Mesenchymal stem cell (in vitro differentiated cells and primary cell): Measurements from ENCODE around the gene GYPC.

Source experiments
- DNase-seq: peaks from one replicate; pipeline ENCODE4 v3.0.0-alpha.2; 2013
- H2AFZ ChIP-seq: one replicate; pipeline ENCODE4 v1.6.1; 2013; ENCODE audit warnings: low read depth, mild to moderate bottlenecking, control low read depth, inconsistent platforms, low read length, moderate library complexity
- H2AK5ac ChIP-seq: 2 replicates; pipeline ENCODE4 v1.6.1; 2013; ENCODE audit warnings: low read length, moderate library complexity, mild to moderate bottlenecking, inconsistent platforms; ENCODE audit not compliant: severe bottlenecking
- H2BK120ac ChIP-seq: one replicate; pipeline ENCODE4 v1.6.1; 2013; ENCODE audit warnings: low read depth, mild to moderate bottlenecking, inconsistent platforms, low read length, moderate library complexity
- H2BK12ac ChIP-seq, 2 experiments: one replicate each; pipeline ENCODE4 v1.6.1; 2013; ENCODE audit warnings: inconsistent platforms in 2 of 2, low read length in 2 of 2, mild to moderate bottlenecking in 2 of 2, moderate library complexity in 2 of 2, control low read depth in 1 of 2
- H2BK15ac ChIP-seq: one replicate; pipeline ENCODE4 v1.6.1; 2013; ENCODE audit warnings: mild to moderate bottlenecking, low read depth, inconsistent platforms; ENCODE audit not compliant: poor library complexity, severe bottlenecking
- H2BK5ac ChIP-seq: 2 replicates; pipeline ENCODE4 v1.6.1; 2013; ENCODE audit warnings: low read depth, mild to moderate bottlenecking, low read length, control low read depth, inconsistent platforms; ENCODE audit not compliant: poor library complexity, severe bottlenecking
- H3K14ac ChIP-seq, 2 experiments: one replicate each; pipeline ENCODE4 v1.6.1; 2013; ENCODE audit warnings: inconsistent platforms in 2 of 2, low read length in 2 of 2, control low read depth in 1 of 2, mild to moderate bottlenecking in 1 of 2, moderate library complexity in 1 of 2
- H3K18ac ChIP-seq, 2 experiments: one replicate each; pipeline ENCODE4 v1.6.1; 2013; ENCODE audit warnings: inconsistent platforms in 2 of 2, low read length in 2 of 2, control low read depth in 1 of 2, low read depth in 1 of 2, mild to moderate bottlenecking in 1 of 2
- H3K23ac ChIP-seq, 2 experiments: one replicate each; pipeline ENCODE4 v1.6.1; 2013; ENCODE audit warnings: inconsistent platforms in 2 of 2, low read length in 2 of 2, mild to moderate bottlenecking in 2 of 2, moderate library complexity in 2 of 2, control low read depth in 1 of 2
- H3K27ac ChIP-seq: 2 replicates; pipeline ENCODE4 v1.5.1; 2013; ENCODE audit warnings: mild to moderate bottlenecking, moderate library complexity, low read length, control low read depth, inconsistent platforms; ENCODE audit not compliant: poor library complexity, severe bottlenecking
- H3K27me3 ChIP-seq, 2 experiments: 2 replicates each; pipeline versions ENCODE4 v1.6.1 to v1.7.0; 2013; ENCODE audit warnings: low read length in 2 of 2, mild to moderate bottlenecking in 2 of 2, moderate library complexity in 2 of 2, control low read depth in 1 of 2, inconsistent platforms in 1 of 2; ENCODE audit not compliant: control insufficient read depth in 1 of 2, insufficient read depth in 1 of 2
- H3K36me3 ChIP-seq, 2 experiments: 2 replicates each; pipeline versions ENCODE4 v1.6.1 to v1.7.0; 2013; ENCODE audit warnings: low read length in 2 of 2, control low read depth in 1 of 2, inconsistent platforms in 1 of 2, low read depth in 1 of 2, mild to moderate bottlenecking in 1 of 2; ENCODE audit not compliant: insufficient read depth in 2 of 2, control insufficient read depth in 1 of 2
- H3K4ac ChIP-seq, 2 experiments: one replicate each; pipeline ENCODE4 v1.6.1; 2013; ENCODE audit warnings: inconsistent platforms in 2 of 2, low read length in 2 of 2, mild to moderate bottlenecking in 2 of 2, moderate library complexity in 2 of 2, control low read depth in 1 of 2, low read depth in 1 of 2
- H3K4me1 ChIP-seq: 2 replicates; pipeline ENCODE4 v1.6.1; 2013; ENCODE audit warnings: low read depth, low read length, control low read depth; ENCODE audit not compliant: control insufficient read depth, insufficient read depth
- H3K4me2 ChIP-seq: 2 replicates; pipeline ENCODE4 v1.6.1; 2013; ENCODE audit warnings: low read length, mild to moderate bottlenecking, inconsistent platforms; ENCODE audit not compliant: poor library complexity, severe bottlenecking
- H3K4me3 ChIP-seq, 2 experiments: 2 replicates each; pipeline versions ENCODE4 v1.5.1 to v1.7.0; 2013; ENCODE audit warnings: low read length in 2 of 2, mild to moderate bottlenecking in 2 of 2, control low read depth in 1 of 2, low read depth in 1 of 2; ENCODE audit not compliant: insufficient read depth in 1 of 2
- H3K79me1 ChIP-seq: replicated peaks from 2 replicates; pipeline ENCODE4 v1.6.1; 2013; ENCODE audit warnings: mild to moderate bottlenecking, control low read depth, low read length, inconsistent platforms; ENCODE audit not compliant: poor library complexity, severe bottlenecking
- H3K9ac ChIP-seq: 2 replicates; pipeline ENCODE4 v1.7.0; 2013; ENCODE audit warnings: mild to moderate bottlenecking, low read length, moderate library complexity
- H3K9me3 ChIP-seq: 2 replicates; pipeline ENCODE4 v1.7.0; 2013; ENCODE audit warnings: mild to moderate bottlenecking, low read length; ENCODE audit not compliant: control insufficient read depth
- H4K8ac ChIP-seq: one replicate; pipeline ENCODE4 v1.6.1; 2013; ENCODE audit warnings: inconsistent platforms, mild to moderate bottlenecking, low read length, moderate library complexity
- H4K91ac ChIP-seq: one replicate; pipeline ENCODE4 v1.6.1; 2013; ENCODE audit warnings: mild to moderate bottlenecking, low read length, inconsistent platforms
- WGBS: methylation state at CpG from one replicate; pipeline ENCODE4 v1.1.7; 2013; ENCODE audit warnings: mixed read lengths; 5-methylcytosine and 5-hydroxymethylcytosine counted together

The GYPC gene

GRCh38 chr2:126731353-126731752 is 75.4 kb downstream of the GYPC start:
- H3K14ac ChIP-seq: no peak overlapping the region
- no peak overlapping the region for H2BK120ac ChIP-seq
- no peak overlapping the region for H3K9ac ChIP-seq
- H3K18ac ChIP-seq: no peak overlapping the region
- H3K4ac ChIP-seq: no peak overlapping the region
- H3K27ac ChIP-seq: no peak overlapping the region
- no peak overlapping the region for H3K4me2 ChIP-seq
- H3K4me3 ChIP-seq: no peak overlapping the region
- no peak overlapping the region for H2AFZ ChIP-seq
- H2BK15ac ChIP-seq: no peak overlapping the region
- H2AK5ac ChIP-seq: no peak overlapping the region
- H3K27me3 ChIP-seq: peaks cover 0 to 9% of the 10 kb centered on the region in 2 experiments
- 84% methylated on average over 5 of the region's 5 CpGs for WGBS
- peaks cover 13% of the 10 kb centered on the region for H3K9me3 ChIP-seq
- H4K8ac ChIP-seq: no peak overlapping the region
- no peak overlapping the region for H2BK12ac ChIP-seq
- H3K23ac ChIP-seq: no peak overlapping the region
- no peaks in the 10 kb centered on the region for H3K79me1 ChIP-seq
- H3K36me3 ChIP-seq: no peaks in the 10 kb centered on the region
- no peaks in the 10 kb centered on the region for H3K4me1 ChIP-seq
- H4K91ac ChIP-seq: no peak overlapping the region
- no peak overlapping the region for H2BK5ac ChIP-seq
- no peak for DNase-seq

GRCh38 chr2:126732682-126733245 is 76.8 kb downstream of the GYPC start:
- Histone ChIP-seq H3K4ac (no peak overlapping the region), H2BK5ac (no peak overlapping the region), H2AK5ac (no peak overlapping the region), H3K27ac (no peak overlapping the region), H2AFZ (no peak overlapping the region), H3K9ac (no peak overlapping the region), H3K23ac (no peak overlapping the region), H2BK12ac (no peak overlapping the region), H3K79me1 (no peaks in the 10 kb centered on the region), H3K14ac (no peak overlapping the region), H3K4me3 (no peak overlapping the region), H4K8ac (no peak overlapping the region), H3K4me2 (no peak overlapping the region), H4K91ac (no peak overlapping the region), H2BK15ac (no peak overlapping the region), H3K4me1 (no peaks in the 10 kb centered on the region), H3K36me3 (no peaks in the 10 kb centered on the region), H2BK120ac (no peak overlapping the region), H3K27me3 (peaks cover 0 to 15% of the 10 kb centered on the region in 2 experiments), H3K18ac (no peak overlapping the region), H3K9me3 (peaks cover 2% of the 10 kb centered on the region)
- WGBS: 80% methylated on average over 7 of the region's 7 CpGs
- DNase-seq: no peak

- Histone ChIP-seq H2AFZ (no peak overlapping the region), H3K4ac (no peak overlapping the region), H3K27ac (no peak overlapping the region), H3K4me3 (no peak overlapping the region), H3K18ac (no peak overlapping the region), H2BK120ac (no peak overlapping the region), H2BK5ac (no peak overlapping the region), H2BK12ac (no peak overlapping the region), H3K23ac (no peak overlapping the region), H3K36me3 (no peaks in the 10 kb centered on the region), H3K27me3 (peaks cover 0 to 15% of the 10 kb centered on the region in 2 experiments), H3K14ac (no peak overlapping the region), H4K8ac (no peak overlapping the region), H3K9ac (no peak overlapping the region), H2BK15ac (no peak overlapping the region), H4K91ac (no peak overlapping the region), H3K79me1 (no peaks in the 10 kb centered on the region), H3K9me3 (no peaks in the 10 kb centered on the region), H2AK5ac (no peak overlapping the region), H3K4me2 (no peak overlapping the region), H3K4me1 (no peaks in the 10 kb centered on the region)
- 83% methylated on average over 1 of the region's 1 CpG for WGBS
- DNase-seq: no peak
These were observed 77.8 kb downstream of the GYPC start for GRCh38 chr2:126733795-126734194.

DNA sequence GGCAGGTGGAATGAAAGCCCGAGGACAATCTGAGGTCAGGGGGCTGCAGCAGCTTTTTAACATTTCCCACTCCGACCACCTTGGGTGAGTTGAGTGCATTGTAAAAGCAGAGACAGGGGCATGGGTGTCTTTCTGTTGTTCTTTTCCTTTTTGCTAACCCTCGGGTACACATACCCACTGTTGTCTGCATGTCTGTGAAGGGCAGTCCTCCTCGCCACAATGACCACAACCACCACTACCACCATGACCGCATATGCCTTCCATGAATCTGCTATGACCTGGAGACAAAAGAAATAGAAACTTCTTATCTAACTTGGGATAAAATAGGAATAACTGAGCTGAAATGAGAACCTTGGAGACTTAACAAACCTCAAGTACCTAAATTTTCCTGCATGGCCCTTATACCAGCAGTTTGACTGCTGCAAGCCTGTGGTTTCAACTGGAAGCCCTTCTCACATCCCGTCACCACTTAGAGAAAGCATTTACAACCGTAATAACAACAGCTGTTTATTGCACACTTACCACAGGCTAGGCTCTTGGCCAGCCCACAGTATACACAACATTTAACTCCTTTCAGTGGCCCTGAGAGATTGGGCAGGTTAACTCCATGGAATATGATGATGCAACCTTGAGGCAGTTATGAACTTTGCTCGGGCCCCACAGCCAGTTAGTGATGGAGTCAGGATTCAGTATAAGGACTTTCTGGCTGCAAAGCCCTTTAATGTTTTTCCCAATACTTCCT is 80.3 kb downstream of the GYPC start:
- Histone ChIP-seq H3K23ac (no peak overlapping the region), H2BK120ac (no peak overlapping the region), H2AK5ac (no peak overlapping the region), H3K79me1 (no peaks in the 10 kb centered on the region), H3K27me3 (peaks cover 0 to 9% of the 10 kb centered on the region in 2 experiments), H2BK12ac (no peak overlapping the region), H2BK5ac (no peak overlapping the region), H3K4me3 (no peak overlapping the region), H2AFZ (no peak overlapping the region), H3K4me1 (no peaks in the 10 kb centered on the region), H4K91ac (no peak overlapping the region), H3K9ac (no peak overlapping the region), H3K18ac (no peak overlapping the region), H3K14ac (no peak overlapping the region), H3K4me2 (no peak overlapping the region), H3K36me3 (no peaks in the 10 kb centered on the region), H3K27ac (no peak overlapping the region), H4K8ac (no peak overlapping the region), H2BK15ac (no peak overlapping the region), H3K9me3 (no peaks in the 10 kb centered on the region), H3K4ac (no peak overlapping the region)
- peak; percentile 81 for DNase-seq
- WGBS: 60% methylated on average over 8 of the region's 8 CpGs
